Heart left ventricle (tissue), 13 donors: ENCODE results near the gene TASP1.

ENCODE experiments used
- CTCF ChIP-seq, 12 donors: fragments of 200-600 bp; sonication (generic) in 4 of 12; IDR thresholded peaks; one replicate each; pipeline versions ENCODE4 v1.5.0 to v1.8.0; 2018 to 2022; ENCODE audit warnings: antibody characterized with exemption in 12 of 12, mild to moderate bottlenecking in 5 of 12
- POLR2A ChIP-seq, 2 donors: fragments of 450-650 bp; IDR thresholded peaks; one replicate each; pipeline ENCODE4 v1.6.1; 2017; ENCODE audit warnings: antibody characterized with exemption in 2 of 2, mild to moderate bottlenecking in 2 of 2, moderate library complexity in 2 of 2
- donor health status: ischemic (EF 13 %, LVEDD 7.1; RV severe dilation, severe dysfunction).
- donor health status: DM: no; HTN: yes; CAD: no.
- donor health status: DM: no; HTN: no; CAD: no.
- donor health status: ischemic (EF 25% LVEDD 6.9; RV normal size, moderate dysfunction).
- donor health status: ischemic (EF 25% LVEDD 5.7; RV mildly dilated, moderate dysfunction).
- donor health status: ischemic (EF 35%, LVEDD 5.7; RV mildly dilated, moderate dysfunction).
- donor health status: nonischemic (EF 11% LVEDD 7.7; RV severe dilation, severe dysfunction).
- donor health status: DM: yes; HTN: yes; CAD: no.
- donor health status: PGD.
- donor health status: ischemic (EF 29% LVEDD 5.4; RV normal size, mild dysfunction).
- donor health status: nonischemic (EF 23%, LVEDD 6.1; RV moderate dilation, normal function).

GRCh38 chr20:13384132-13384531, 254.6 kb downstream of the TASP1 start:
- no peak for TF ChIP-seq POLR2A (IDR thresholded peaks at IDR 0.05)
- TF ChIP-seq CTCF (IDR thresholded peaks at IDR 0.05): no peak
